GM20431 (cell line): ENCODE data around the gene PRLH.
"Not testable (repeated sequence)": the region's sequence is repeated elsewhere in the genome, so short reads cannot be mapped to it uniquely, and the experiment has no call there.

Experiments
- in situ Hi-C: fragments of 300-500 bp; cut with MseI, MboI; formaldehyde crosslinking; loops from one replicate; pipeline ENCODE4 v1.15.0; 2020; ENCODE audit warnings: low sequenced_read_pairs; ENCODE audit not compliant: unreplicated experiment

PRLH gene

DNA sequence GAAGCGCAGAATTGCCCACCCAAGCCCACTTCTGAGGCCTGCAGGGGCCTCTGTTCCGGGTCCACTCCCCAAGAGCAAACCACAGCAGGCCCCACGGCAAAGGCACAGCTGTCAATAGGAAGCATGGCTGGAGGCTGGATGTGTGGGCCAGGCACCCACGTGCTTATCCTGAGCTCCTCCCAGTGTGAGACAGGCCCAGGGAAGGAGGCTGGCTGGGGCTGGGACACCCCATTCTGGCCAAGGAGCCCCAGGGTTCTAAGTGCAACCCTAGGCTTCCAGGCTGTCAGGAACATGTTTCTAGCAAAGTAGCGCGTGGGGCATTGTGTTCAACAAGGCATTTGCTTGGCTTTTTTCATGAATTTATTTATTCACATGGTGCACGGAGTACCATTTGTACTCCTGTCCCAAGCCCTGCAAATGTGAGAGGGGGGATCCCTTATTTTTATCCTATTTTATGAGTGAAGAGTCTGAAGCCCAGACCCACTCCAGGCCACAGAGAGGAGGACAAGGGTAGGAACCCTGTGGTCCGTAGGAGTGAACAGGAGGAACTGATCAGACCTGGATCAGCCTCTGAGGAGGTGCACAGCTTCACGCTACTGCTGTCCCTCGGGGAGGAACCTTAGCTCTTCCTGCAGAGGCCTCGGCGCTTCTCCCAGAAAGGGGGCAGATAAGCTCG lies 30.3 kb downstream of the PRLH start:
- in situ Hi-C loops, result no loop called here

GRCh38 chr2:237597196-237598145 lies 31.1 kb downstream of the PRLH start:
- in situ Hi-C loops, result no loop called here

- in situ Hi-C loops, result no loop called here
Observed at GRCh38 chr2:237598468-237599208, 32.3 kb downstream of the PRLH start.

- in situ Hi-C loops, result no loop called here
Observed at GRCh38 chr2:237599465-237600110, 33.2 kb downstream of the PRLH start.

GRCh38 chr2:237600205-237600846 lies 34.0 kb downstream of the PRLH start:
- in situ Hi-C loops, result no loop called here

GRCh38 chr2:237601453-237602116 lies 35.2 kb downstream of the PRLH start:
- in situ Hi-C loops, result no loop called here

DNA sequence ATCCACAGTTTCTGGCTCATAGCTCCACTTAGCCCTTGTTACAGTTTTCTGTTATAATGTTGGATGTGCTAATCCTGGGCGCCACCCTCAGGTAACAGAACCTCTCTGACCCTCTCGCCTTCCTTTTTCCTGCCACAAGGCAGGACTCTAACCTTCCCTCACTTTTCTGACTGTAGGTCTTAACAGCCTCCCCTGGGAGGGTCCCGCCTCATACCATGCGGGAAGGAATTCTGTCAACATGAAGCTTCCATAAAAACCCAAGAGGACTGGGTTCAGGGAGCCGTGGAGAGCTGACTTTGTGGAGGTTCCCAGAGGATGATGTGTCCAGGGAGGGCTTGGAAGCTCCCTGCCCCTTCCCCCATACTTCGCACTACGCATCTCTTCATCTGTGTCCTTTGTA lies 36.0 kb downstream of the PRLH start:
- in situ Hi-C loops, result no loop called here

DNA sequence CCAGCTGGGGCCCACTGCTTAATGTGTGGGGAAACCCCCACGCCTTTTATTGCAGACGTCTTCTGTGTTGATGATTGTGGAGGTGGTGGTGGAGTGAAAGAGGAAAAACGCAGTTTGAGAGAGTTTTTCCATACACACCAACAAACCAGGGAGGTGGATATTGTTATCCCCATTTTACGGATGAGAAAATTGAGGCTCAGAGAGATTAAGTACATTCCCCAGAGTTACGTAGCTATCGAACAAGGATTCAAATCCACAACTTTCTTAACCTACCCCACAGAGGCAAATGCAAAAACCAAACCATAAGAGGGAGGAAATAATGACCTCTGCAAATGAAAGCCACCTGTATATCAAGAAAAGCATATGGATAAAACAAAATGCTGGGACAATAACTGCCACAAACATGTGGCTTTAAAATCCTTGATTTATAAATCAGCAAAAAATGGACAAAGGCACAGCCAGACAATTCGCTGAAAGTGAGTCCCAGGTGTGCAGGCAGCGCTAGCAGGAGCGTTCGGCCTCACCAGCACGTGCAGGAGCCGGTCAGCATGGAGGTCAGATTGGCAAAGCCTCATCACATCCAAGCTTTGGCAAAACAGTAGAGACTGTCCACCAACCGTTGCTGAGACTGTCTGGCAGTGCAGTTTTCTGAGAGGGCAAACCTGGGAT lies 36.8 kb downstream of the PRLH start:
- in situ Hi-C loops, result no loop called here

DNA sequence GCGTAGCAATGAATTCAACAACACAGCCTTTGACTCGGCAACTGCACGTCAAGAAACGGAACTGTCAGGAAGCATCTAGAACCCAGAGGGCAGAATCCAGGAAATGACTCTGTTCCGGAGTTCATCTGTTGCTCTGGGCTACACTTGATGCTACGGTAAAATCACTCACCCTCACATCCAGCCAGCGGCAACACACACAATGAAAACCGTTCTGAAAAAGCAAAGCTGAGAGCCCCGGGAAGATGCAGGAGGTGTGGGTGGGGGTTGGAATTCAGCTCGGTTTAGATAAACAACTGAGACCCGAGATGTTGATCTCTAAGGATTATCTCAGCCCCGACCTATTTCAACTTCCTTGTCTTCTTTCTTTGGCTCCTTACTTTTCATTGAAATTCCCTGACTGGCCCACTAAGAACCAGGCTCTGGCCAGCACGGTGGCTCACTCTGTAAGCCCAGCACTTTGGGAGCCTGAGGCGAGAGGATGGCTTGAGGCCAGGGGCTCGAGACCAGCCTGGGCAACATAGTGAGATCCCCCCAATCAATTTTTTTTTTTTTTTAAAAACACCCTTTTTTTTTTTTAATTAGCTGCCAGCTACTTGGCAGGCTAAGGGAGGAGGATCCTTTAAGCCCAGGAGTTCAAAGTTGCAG lies 37.5 kb downstream of the PRLH start:
- in situ Hi-C loops, result no loop called here

DNA sequence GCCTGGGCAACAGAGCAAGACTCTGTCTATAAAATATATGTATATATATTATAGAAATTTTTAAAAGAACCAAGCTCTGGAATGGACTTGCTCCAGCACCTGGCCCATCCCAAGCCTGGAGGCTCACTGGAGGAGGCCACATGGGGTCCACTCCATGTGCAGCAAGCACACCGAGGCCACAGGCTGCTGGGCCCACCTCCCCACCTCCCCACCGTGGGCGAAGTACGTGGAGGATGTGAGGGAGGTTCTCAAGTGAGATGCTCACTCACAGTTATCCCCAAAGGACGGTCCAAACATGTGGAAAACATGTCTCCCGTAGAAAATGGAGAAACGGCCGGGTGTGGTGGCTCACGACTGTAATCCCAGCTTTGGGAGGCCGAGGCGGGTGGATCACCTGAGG lies 38.0 kb downstream of the PRLH start:
- in situ Hi-C loops, result no loop called here

DNA sequence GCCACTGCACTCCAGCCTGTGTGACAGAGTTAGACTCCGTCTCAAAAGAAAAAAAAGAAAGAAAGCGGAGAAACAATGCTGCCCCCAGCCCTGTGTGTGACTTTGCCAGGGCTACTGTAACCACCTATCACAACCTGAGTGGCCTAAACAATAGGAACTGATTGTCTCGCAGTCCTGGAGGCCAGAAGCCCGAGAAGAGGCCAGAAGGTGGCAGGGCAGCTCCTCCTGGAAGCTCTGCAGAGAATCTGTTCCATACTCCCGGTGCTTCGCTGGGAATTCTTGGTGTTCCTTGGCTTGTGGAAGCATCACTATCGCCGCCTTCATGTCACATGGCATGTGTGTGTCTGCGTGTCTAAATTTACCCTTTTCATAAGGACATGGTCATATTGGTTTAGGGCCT lies 38.6 kb downstream of the PRLH start:
- in situ Hi-C loops, result no loop called here

DNA sequence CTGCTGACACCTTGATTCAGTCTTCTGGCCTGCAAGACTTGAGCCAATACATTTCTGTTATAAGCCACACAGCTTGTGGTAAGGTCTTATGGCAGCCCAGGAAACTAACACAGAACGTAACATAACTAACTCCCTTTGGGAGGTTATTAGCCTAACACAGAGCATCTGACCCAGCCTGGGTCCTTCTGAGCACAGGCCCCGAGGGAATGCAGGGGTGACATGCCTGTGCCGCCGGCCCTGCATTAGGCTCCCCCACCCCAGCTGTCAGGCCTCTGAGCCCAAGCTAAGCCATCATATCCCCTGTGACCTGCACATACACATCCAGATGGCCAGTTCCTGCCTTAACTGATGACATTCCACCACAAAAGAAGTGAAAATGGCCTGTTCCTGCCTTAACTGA lies 40.1 kb downstream of the PRLH start:
- in situ Hi-C loops, result not testable (repeated sequence)

DNA sequence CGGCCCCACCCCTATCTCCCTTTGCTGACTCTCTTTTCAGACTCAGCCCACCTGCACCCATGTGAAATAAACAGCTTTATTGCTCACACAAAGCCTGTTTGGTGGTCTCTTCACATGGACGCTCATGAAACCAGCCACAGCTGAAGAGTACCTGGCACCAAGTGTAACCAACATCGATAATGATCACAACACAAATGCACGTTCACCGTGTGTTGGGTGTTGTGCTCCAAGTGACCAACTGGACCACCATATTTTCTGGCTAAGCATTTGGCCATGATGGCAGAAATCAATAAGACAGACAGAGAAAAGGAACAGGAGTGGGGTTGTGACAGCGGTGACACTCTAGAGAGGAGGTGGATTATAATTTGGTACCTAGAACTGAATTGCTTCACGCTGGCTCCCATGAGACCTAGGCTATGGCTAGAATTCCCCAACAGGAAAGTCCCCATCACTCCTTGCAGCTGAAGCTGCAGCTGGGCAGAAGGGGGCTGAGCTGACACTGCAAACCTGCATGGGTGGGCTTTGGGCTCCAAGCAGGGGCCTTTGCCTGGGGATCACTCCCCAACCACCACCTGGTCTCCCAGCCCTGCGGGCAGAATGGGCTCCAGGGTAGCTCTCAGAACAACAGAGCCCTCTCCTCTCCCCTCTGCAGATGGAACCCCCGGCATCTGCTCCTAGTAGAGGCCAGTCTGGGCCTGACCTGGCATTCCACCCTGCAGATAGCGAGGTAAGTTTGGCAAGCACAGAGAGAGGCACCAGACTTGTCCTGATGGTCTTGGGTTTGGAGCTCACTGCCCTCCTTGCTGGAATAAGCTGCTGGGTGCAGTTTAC lies 46.4 kb downstream of the PRLH start:
- in situ Hi-C loops, result no loop called here

- in situ Hi-C loops, result no loop called here
Observed at GRCh38 chr2:237613679-237614078, 47.3 kb downstream of the PRLH start.

GRCh38 chr2:237614151-237614720 lies 47.9 kb downstream of the PRLH start:
- in situ Hi-C loops, result no loop called here

DNA sequence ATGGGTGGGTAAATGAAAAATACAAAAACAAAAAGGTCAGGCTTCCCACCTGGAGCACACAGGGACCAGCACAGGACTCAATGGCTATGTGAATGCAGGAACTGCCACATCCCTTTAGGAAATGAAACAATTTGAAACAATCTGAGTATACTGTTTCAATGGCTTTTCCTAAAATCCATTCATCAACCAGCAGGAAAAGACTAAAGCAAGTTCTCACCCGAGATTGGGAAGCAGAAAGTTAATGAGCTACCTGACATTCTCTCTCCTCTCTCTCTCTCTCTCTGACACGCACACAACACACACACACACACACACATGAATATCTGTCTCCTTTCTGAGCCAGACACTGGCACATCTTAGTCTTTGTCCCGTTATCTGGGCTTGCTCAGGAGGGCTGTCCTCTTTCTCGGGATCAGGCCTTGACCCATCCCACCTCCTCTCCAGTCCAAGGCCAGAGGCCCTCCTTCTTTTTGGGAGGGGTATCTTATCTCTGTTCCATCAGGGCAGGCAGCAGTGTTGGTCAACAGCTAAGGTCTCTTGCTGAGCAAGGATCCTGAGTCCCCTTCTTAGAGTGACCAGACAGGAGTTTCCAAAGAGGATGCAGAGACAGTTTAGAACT lies 49.4 kb downstream of the PRLH start:
- in situ Hi-C loops, result no loop called here

GRCh38 chr2:237616373-237616733 lies 50.0 kb downstream of the PRLH start:
- in situ Hi-C loops, result no loop called here
